AG04449 (cell line): ENCODE data around the gene TLX1.

ENCODE experiments used
- CTCF ChIA-PET: fragments of 350-600 bp; formaldehyde crosslinking; extraction: SDS; loops from one replicate; lab custom pipeline; 2021; ENCODE audit warnings: antibody characterized with exemption; lab: Yijun Ruan, JAX
- POLR2A ChIA-PET: fragments of 400-600, 350-600 bp; formaldehyde crosslinking; extraction: SDS; loops from one replicate; lab custom pipeline; 2020; ENCODE audit warnings: antibody characterized with exemption, inconsistent platforms; lab: Yijun Ruan, JAX
- DNase-seq: peaks from one replicate; pipeline ENCODE4 v3.0.0-alpha.2; 2010; ENCODE audit warnings: low read depth, low spot score
- H3K4me3 ChIP-seq: 2 replicates; pipeline ENCODE4 v1.5.1; 2011; ENCODE audit warnings: low read depth, mild to moderate bottlenecking, control low read depth, low read length
- TF ChIP-seq, protein P1 (sequence below): IDR thresholded peaks from one replicate; pipeline ENCODE4 v1.5.1; 2011; ENCODE audit warnings: mild to moderate bottlenecking, moderate library complexity, low read length, control low read depth, inconsistent platforms; ENCODE audit not compliant: insufficient read depth; ENCODE audit errors: missing control alignments

TLX1 gene

DNA sequence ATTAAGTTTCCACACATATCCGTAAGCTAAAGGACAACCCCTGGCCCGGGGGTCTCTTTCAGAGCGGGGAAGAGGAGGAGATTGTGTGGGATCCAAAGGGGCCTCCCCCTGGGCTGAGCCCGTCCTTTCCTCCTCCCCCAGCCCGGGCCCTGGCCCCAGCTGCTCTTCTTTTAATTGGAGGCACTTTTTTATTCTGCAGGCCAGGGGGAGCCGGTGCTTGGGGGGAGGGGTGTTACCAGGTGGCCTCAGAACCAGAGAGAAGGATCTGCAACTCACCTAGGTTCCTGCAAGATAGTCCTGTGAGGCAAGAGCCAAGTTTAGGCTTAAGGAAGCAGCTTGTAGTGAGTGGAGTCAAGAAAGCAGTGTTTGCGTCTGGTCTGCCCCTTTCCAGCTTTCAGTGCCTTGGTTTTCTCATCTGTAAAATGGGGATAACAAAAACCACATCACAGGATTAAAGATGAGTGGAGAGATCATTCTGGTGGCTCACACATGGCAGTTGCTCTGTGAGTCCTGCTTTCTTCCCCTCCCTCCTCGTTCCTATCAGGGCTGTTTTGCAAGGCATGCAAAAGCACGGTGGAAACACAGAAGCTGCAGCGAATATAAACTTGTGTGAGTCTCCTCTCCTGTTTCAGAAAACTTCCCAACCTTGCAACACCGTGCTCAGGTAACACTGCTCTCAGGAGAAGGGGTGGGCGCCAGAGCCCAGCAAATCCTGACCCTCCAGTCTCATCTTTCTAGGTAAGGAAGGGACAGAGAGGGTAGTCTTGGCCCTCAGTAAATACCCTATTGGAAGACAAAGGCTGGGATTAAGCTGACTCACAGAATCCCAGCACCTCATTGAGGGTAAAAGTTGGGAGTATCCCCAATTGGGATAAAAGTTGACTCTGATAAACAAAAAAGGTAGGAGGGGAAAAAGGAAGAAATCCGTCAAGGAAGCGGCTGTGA, 4.1 kb upstream of the TLX1 start:
- ChIA-PET POLR2A (no interaction called here), CTCF (interaction anchor here (0.7 to 2.4 kb wide), 5 partner anchors 10 to 35 kb away, joined by 3 to 35 read pairs (median 3); no protein-coding TSS in a partner anchor)
- TF ChIP-seq, protein P1, sequence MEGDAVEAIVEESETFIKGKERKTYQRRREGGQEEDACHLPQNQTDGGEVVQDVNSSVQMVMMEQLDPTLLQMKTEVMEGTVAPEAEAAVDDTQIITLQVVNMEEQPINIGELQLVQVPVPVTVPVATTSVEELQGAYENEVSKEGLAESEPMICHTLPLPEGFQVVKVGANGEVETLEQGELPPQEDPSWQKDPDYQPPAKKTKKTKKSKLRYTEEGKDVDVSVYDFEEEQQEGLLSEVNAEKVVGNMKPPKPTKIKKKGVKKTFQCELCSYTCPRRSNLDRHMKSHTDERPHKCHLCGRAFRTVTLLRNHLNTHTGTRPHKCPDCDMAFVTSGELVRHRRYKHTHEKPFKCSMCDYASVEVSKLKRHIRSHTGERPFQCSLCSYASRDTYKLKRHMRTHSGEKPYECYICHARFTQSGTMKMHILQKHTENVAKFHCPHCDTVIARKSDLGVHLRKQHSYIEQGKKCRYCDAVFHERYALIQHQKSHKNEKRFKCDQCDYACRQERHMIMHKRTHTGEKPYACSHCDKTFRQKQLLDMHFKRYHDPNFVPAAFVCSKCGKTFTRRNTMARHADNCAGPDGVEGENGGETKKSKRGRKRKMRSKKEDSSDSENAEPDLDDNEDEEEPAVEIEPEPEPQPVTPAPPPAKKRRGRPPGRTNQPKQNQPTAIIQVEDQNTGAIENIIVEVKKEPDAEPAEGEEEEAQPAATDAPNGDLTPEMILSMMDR: no peak

DNA sequence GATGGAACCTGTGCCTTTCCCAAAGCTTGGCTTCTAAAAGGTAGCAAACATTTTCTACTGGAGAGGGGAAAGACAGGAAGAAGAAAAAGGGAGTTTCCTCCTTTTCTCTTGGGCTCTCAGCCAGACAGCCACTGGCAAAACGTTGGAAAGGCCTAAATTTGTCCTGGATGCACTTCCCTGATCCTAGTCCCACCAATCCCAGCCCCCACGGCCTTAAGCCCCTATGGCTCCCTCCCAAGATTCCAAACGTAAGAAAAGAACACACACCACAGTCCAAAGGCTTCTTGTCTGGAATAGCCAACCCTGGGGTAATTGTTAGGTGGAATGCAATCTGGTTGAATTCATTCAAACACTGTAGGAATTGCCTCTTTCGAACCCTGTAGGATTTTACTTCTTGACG, 959 bp upstream of the TLX1 start:
- H3K4me3 ChIP-seq: no peak overlapping the region
- TF ChIP-seq, protein P1: no peak
- ChIA-PET POLR2A (no interaction called here), CTCF (interaction anchor here (1.3 to 6.0 kb wide), 2 partner anchors 12 to 33 kb away, joined by 5 to 50 read pairs; no protein-coding TSS in a partner anchor)
- no peak for DNase-seq

More for the DNA sequence above, 4.1 kb upstream of the TLX1 start:
- no peak for DNase-seq
- H3K4me3 ChIP-seq: no peak overlapping the region

DNA sequence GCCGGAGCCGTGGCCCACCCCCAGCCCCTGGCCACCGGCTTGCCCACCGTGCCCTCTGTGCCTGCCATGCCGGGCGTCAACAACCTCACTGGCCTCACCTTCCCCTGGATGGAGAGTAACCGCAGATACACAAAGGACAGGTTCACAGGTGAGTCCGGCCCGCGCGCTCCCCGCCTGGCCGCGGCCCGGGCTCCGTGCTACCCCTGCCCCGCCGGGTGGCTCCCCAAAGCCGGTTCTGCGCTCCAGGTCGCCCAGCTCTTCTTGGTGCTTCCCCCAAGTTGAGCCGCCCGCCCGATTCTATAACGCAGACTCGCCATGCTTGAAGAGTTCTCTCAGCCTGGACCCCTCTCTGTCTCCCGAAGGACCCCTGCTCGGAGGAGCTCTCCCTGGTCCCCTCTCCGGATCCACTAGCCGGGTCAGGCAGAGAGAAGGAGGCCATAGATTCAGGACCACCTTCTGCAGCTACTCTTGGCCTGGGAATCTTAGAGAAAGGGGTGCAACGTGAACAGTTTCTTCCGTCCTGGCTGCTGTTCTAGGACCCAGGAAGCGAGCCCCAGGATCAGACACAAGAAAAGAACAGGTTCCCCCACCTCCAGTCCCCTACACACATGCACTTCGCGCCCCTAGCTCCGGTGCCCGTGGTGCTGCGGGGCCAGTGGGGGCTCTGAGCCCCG, 999 bp downstream of the TLX1 start:
- CTCF ChIA-PET: interaction anchor here (1.1 to 6.0 kb wide), 4 partner anchors 9 to 35 kb away, joined by 3 to 50 read pairs (median 16); no protein-coding TSS in a partner anchor
- POLR2A ChIA-PET: no interaction called here
- TF ChIP-seq, protein P1: no peak
- H3K4me3 ChIP-seq: no peak overlapping the region
- no peak for DNase-seq

DNA sequence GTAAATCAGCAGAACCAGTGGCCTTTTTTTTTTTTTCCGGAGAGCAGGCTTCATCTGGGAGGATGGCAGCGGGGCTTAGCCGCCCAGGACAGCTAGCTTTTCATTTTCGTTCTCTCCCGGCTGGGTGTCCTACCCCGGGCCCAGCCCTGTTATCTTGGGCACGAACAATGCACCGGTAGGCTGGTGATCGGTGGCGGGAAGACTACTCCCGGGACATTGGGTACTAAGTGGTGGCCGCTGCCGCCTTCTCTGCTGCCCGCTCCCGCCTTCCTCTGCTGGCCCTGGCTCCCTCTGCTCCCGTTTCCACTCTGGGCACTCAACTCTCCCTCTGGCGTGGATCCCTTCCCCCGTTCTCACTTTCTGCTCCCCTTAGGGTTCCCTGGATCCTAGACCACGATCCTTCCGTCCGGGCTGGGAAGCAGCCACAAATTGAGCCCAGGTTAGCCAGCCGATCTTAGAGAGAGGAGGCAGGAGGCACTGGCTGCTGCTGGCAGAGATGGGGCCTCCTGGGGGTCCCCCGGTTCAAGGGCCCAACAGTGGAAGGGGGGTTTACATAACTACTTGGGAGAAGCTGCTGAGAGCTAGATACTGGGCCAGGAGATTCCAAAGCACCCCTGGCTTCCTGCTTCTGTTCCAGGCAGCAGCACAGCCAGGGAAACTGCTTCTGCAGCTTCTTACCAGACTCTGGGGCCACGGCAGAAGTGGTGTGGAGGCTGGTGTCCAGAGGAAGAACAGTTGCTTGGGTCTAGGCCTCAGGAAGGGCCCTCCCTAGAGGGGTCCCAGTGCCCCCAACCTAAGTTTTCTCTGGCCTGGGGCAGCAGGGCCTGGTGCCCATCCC, 1.8 kb downstream of the TLX1 start:
- ChIA-PET POLR2A (no interaction called here), CTCF (interaction anchor here (1.1 to 6.0 kb wide), 4 partner anchors 9 to 36 kb away, joined by 3 to 50 read pairs (median 16); no protein-coding TSS in a partner anchor)
- TF ChIP-seq, protein P1: no peak
- H3K4me3 ChIP-seq: no peak overlapping the region
- DNase-seq: no peak

DNA sequence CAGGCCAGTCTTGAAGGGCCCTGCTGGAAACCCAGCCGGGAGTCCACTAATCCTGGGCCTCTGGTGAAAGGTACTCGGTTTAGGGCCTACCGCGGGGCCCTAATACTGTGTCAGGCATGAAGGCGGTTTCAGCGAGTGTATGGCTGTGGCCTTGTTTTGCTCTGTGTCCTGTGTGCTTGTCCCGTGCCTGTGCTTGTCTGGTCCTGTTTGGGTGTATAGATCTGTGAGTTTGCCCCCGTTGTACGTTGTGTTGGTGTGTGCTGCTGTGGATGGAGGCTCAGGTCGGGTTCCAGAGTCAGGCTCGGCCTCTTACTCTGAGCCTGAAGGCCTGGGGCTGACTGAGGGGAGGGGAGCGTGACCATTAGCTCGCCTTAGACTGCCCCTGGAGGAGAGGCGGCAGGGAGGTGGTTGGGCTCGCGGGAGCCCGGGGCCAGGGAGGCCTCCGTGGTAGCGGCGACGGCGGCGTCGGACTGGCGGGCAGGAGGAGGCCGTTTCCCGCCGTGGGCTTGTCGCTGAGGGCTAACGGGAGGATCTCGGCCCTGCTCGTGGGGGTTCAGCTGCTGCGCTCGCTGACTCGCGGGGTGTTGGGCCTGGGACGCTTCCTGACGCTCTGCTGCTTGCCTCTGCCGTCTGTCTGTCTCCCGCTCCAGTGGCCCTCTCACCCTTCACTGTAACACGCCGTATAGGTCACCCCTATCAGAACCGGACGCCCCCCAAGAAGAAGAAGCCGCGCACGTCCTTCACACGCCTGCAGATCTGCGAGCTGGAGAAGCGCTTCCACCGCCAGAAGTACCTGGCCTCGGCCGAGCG, 2.6 kb downstream of the TLX1 start:
- DNase-seq: no peak
- TF ChIP-seq, protein P1: no peak
- POLR2A ChIA-PET: no interaction called here
- CTCF ChIA-PET: interaction anchor here (0.8 to 6.0 kb wide), 7 partner anchors 8 to 73 kb away, joined by 3 to 50 read pairs (median 3); no protein-coding TSS in a partner anchor
- H3K4me3 ChIP-seq: no peak overlapping the region
